RWPE1 (cell line): ENCODE measurements around the gene HDAC8.

Source experiments
- CTCF ChIA-PET: fragments of 350-600 bp; sonication (Branson Sonifier 250); formaldehyde crosslinking; extraction: SDS; loops from one replicate; lab custom pipeline; 2021; lab: Yijun Ruan, JAX
- POLR2A ChIA-PET: fragments of 400-600 bp; formaldehyde crosslinking; extraction: SDS; loops from one replicate; lab custom pipeline; 2020; ENCODE audit warnings: antibody characterized with exemption; ENCODE audit not compliant: low non-redundant PET; lab: Yijun Ruan, JAX
- DNase-seq: peaks from one replicate; pipeline ENCODE4 v3.0.0; 2012; ENCODE audit warnings: low spot score
- H3K27ac ChIP-seq: fragments of 450-650 bp; 2 replicates; pipeline ENCODE4 v1.5.1; 2017
- TF ChIP-seq, protein P1 (sequence below): fragments of 450-650 bp; conservative IDR thresholded peaks from 2 replicates; pipeline ENCODE4 v1.5.1; 2017; ENCODE audit warnings: low read depth, mild to moderate bottlenecking

The HDAC8 gene

GRCh38 chrX:72392042-72392441 lies 180.6 kb downstream of the HDAC8 start:
- no peak overlapping the region for H3K27ac ChIP-seq
- no peak for DNase-seq
- POLR2A ChIA-PET, result no interaction called here
- CTCF ChIA-PET, result interaction anchor here (0.5 kb wide), 1 partner anchor 1030 kb away, joined by 4 read pairs; no protein-coding TSS in a partner anchor
- TF ChIP-seq, protein P1, sequence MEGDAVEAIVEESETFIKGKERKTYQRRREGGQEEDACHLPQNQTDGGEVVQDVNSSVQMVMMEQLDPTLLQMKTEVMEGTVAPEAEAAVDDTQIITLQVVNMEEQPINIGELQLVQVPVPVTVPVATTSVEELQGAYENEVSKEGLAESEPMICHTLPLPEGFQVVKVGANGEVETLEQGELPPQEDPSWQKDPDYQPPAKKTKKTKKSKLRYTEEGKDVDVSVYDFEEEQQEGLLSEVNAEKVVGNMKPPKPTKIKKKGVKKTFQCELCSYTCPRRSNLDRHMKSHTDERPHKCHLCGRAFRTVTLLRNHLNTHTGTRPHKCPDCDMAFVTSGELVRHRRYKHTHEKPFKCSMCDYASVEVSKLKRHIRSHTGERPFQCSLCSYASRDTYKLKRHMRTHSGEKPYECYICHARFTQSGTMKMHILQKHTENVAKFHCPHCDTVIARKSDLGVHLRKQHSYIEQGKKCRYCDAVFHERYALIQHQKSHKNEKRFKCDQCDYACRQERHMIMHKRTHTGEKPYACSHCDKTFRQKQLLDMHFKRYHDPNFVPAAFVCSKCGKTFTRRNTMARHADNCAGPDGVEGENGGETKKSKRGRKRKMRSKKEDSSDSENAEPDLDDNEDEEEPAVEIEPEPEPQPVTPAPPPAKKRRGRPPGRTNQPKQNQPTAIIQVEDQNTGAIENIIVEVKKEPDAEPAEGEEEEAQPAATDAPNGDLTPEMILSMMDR, result no peak

GRCh38 chrX:72387247-72387646 lies 185.4 kb downstream of the HDAC8 start:
- ChIA-PET CTCF (no interaction called here), POLR2A (no interaction called here)
- H3K27ac ChIP-seq, result no peak overlapping the region
- no peak for DNase-seq
- TF ChIP-seq, protein P1, result no peak

DNA sequence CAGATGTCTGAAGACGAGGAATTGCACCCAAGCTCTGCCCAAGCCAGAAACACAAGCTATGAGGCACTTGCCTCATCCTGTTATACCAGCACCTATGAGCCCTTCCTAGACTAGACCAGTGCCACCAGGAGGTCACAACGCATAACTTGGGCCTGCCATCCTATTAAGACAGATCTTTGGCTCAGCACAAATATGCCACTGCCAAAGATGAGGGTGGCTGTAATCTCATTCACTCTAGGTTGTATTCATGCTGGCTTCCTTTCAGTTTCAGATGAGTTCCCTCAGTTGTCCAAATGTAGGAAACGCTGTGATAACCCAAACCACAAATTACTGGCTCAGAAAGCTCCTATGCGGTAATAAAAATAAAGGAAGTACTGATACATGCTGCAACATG lies 190.4 kb downstream of the HDAC8 start:
- DNase-seq, result no peak
- ChIA-PET POLR2A (no interaction called here), CTCF (no interaction called here)
- no peak overlapping the region for H3K27ac ChIP-seq
- TF ChIP-seq, protein P1, result no peak

DNA sequence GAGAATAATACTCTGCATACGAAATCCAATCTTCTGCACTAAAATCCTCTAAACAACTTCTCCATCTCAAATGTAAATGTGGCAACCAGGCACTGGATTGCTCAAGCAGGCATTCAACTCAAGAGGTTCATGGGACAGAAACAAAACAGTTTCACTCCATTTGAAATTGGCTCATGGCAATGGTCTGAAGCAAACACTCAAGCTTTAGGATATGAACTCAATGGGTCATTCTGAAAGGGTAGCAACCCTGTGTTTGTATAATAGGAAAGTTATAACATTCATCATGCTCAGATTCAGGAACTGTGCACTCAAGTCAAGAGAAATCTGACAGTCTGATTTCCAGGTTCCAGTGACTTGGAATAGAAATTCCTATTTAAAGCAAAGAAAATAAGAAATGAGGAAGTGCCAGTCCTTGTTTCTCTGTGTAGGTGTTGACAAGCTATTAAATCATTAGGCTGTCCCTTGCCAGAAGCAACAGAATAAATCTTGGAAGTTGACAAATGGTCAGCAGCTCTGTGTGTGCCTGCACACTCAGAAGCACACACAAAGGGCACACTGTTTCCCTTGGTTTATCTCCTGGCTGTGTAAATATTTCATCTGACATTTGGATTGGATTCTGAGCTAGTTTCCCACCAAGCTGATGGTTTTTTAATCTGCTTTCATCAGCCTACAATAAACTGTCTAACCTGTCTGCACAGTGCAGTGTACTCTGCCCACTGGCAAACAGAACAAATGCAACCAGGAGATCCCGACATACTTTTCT lies 191.0 kb downstream of the HDAC8 start:
- CTCF ChIA-PET, result no interaction called here
- H3K27ac ChIP-seq, result no peak overlapping the region

DNA sequence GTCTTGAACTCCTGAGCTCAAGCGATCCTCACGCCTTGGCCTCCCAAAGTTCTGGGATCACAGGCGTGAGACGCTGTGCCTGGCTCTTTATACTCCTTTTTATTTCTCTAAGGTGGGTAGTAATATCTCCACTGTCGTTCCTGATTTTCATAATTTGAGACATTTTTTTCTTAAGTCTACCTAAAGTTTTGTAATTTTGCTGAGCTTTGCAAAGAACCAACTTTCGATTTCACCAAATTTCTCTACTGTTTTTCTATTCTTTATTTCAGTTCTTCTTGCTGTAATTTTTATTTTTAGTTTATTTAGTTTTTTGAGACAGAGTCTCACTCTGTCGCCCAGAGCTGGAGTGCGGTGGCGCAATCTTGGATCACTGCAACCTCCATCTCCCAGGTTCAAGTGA lies 196.5 kb downstream of the HDAC8 start:
- TF ChIP-seq, protein P1, result no peak
- no peak overlapping the region for H3K27ac ChIP-seq
- POLR2A ChIA-PET, result no interaction called here
- CTCF ChIA-PET, result no interaction called here
- DNase-seq, result no peak

More for the DNA sequence above, 191.0 kb downstream of the HDAC8 start:
- POLR2A ChIA-PET, result no interaction called here
- no peak for DNase-seq
- TF ChIP-seq, protein P1, result no peak

- POLR2A ChIA-PET, result no interaction called here
- CTCF ChIA-PET, result interaction anchor here (0.6 kb wide), 1 partner anchor 9 kb away, joined by 4 read pairs; no protein-coding TSS in a partner anchor
- DNase-seq, result no peak
- TF ChIP-seq, protein P1, result no peak
- H3K27ac ChIP-seq, result no peak overlapping the region
These were observed 199.5 kb downstream of the HDAC8 start for GRCh38 chrX:72373136-72373535.
